ENCODE measurements around the gene HOXA2.

Gene HOXA2

DNA sequence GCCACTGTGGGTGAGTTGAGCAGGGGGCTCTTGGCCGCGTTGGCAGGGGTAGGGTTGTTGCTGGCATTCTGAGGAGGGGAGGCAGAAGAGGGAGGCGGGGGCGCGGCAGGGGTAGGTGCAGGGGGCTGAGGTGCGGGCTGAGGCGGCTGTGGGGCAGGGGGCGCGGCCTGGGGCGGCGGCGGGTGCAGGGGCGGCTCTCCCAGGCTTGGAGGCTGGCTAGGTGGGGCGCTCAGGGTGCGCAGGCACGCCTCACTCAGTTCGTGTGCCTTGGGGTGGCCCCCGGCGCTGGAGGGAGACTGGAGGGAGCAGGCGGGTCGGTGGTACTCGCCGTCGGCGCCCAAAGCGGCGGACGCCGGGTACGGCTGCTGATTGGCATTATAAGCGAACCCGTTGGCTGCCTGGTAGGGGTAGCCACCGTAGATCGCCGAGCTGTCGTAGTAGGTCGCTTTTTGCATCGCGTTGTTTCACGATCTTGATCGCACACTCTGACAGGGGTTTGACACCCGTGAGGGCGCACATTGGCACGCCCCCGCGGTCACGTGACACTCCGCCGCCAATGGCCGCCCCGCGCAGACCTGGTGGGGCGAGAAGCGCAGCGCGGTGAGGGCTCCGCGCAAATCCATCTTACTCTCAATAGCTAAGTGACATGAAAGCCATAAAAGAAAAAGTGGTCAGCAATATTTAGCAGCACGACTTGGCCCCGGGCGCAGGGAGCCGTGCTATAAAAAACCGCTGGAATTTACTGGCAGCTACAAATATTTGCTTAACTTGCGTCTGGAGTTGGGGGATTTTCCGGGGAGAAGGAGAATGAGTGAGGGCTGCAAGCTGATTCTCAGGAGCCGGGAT is 7.9 kb upstream of the HOXA2 start:
- TF ChIP-seq, protein P1, sequence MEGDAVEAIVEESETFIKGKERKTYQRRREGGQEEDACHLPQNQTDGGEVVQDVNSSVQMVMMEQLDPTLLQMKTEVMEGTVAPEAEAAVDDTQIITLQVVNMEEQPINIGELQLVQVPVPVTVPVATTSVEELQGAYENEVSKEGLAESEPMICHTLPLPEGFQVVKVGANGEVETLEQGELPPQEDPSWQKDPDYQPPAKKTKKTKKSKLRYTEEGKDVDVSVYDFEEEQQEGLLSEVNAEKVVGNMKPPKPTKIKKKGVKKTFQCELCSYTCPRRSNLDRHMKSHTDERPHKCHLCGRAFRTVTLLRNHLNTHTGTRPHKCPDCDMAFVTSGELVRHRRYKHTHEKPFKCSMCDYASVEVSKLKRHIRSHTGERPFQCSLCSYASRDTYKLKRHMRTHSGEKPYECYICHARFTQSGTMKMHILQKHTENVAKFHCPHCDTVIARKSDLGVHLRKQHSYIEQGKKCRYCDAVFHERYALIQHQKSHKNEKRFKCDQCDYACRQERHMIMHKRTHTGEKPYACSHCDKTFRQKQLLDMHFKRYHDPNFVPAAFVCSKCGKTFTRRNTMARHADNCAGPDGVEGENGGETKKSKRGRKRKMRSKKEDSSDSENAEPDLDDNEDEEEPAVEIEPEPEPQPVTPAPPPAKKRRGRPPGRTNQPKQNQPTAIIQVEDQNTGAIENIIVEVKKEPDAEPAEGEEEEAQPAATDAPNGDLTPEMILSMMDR (IDR thresholded peaks at IDR 0.05; ENCODE audit: insufficient read depth, low read depth, low read length, missing control alignments): no peak
- H3K4me3 ChIP-seq (ENCODE audit: low read depth, low read length): no peak overlapping the region
- DNase-seq (ENCODE audit: low read depth): no peak

DNA sequence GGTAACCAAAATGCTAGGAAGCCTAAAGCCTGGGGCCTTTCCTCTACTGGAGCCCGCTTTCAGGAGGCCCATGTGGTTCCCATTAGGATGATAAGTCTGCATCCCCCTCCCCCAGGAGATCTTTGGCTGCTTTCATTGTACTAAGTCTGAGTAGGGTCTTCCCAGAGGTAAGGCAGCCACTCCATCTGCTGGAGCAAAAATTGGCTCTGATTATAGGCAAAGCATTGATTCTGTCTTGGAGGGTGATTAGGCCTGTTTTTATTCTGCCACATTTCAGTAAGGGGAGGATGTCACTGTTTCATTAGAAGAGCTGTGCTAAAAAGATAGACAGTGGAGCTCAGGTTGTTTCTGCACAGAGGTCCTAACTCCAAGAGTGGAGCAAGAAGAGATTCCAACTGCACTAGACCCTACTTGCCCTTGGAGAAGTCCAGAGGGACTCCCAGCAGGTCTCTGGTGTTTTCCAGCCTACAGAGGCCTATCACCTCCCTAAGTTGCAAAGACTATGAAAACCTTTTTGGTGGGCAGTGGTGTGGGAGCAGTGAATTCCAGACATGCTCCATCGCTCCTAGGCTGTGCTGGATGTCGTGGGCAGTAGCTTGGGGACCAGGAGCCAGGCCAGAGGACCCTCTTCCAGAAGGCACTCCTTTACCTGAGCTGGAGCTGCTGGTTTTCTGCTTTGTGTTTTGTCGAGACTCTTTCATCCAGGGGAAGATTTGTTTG is 7.1 kb upstream of the HOXA2 start:
- TF ChIP-seq, protein P1 (IDR thresholded peaks at IDR 0.05; ENCODE audit: insufficient read depth, low read depth, low read length, missing control alignments): no peak
- DNase-seq (ENCODE audit: low read depth): no peak
- no peak overlapping the region for H3K4me3 ChIP-seq (ENCODE audit: low read depth, low read length)

DNA sequence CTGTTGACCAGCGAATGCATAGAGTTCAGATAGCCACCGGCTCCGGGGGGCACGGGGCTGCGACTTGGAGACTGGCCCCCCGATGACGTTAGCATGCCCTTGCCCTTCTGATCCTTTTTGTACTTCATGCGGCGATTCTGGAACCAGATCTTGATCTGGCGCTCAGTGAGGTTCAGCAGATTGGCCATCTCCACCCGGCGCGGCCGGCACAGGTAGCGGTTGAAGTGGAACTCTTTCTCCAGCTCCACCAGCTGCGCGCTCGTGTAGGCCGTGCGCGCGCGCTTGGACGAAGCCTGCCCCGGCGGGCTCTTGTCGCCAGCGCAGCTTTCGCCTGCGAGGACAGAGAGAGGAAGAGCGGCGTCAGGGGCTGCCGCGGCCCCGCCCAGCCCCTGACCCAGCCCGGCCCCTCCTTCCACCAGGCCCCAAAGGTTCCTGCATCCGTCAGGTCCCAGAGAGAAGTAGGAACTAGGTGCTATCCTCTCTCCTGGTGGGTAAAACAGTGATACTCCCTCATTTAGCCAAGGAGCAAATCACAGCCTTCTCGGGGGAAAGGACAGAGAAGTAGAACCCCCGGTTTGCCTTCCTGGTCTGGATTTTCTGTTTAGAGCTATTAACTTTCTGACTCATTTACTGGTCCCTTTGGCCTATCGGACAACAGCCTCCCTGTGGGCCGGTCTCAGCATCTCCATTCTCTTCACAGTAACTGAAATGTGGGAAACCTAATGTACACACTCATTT is 6.1 kb upstream of the HOXA2 start:
- H3K4me3 ChIP-seq (ENCODE audit: low read depth, low read length): no peak overlapping the region
- no peak for DNase-seq (ENCODE audit: low read depth)
- TF ChIP-seq, protein P1 (IDR thresholded peaks at IDR 0.05; ENCODE audit: insufficient read depth, low read depth, low read length, missing control alignments): no peak

DNA sequence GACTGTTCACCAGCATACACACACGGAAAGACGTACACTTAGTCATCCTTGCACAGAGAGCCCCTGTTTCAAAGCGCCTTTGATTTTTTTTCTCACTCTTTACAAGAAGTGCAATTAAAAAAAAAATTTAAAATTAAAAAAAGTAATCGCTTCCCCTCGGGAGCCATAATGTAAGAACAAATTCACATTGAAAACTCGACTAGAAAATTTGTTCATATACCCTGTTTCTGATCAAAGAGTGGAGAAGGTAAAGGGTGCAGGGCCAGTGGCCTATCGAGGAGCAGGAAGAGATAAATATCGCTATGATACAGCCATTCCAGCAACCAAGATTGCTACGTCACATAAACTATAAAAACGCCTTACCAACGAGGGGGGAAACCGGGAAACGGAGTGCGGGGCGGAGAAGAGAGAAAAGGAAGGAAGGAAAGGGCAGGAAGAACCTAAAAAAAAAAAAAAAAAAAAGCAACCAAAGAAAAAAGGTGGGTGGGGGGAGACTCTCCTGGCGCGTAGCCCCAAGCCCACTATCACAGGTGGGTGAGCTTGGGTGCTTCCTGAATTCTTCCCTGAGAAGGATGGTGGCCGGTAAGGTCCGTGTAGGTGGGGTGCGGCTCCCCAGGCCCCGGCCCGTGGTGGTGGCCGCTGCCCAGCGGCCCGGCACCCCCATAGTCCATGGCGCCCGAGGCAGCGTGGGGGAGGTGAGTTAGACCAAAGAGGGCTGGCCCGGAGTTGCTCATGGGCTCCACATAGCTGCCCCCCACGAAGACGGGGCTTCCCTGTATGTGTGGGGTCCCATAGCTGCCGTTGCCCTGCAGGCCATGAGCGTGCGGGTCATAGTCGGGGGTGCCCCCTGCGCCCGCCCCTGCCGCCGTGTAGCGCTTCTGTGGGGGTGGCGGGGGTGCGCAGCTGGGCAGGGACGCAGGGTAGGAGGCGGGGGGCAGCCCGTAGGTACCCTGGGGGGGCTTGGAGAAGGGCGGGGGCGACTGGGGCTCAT is 5.2 kb upstream of the HOXA2 start:
- no peak for DNase-seq (ENCODE audit: low read depth)
- no peak overlapping the region for H3K4me3 ChIP-seq (ENCODE audit: low read depth, low read length)
- TF ChIP-seq, protein P1 (IDR thresholded peaks at IDR 0.05; ENCODE audit: insufficient read depth, low read depth, low read length, missing control alignments): no peak

DNA sequence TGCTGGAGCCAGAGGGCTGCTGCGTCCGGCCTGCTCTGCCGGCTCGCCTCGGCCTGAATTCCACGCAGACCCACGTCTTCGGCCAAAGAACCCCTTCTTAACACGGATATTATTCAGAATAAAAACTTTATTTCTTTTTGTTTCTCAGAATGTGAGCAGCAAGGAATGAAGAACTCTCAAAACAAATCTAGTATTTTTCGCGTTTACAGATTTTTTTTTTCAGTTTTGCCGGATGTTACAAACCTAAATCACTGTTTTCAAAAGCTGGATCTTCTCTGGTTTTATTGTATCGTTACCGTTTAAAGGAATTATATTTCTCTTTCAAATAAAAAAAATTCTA is 4.4 kb upstream of the HOXA2 start:
- TF ChIP-seq, protein P1 (IDR thresholded peaks at IDR 0.05; ENCODE audit: insufficient read depth, low read depth, low read length, missing control alignments): no peak
- no peak overlapping the region for H3K4me3 ChIP-seq (ENCODE audit: low read depth, low read length)
- DNase-seq (ENCODE audit: low read depth): no peak

Data from GM12865 (cell line).